ENCODE results near the gene EXOC4.

EXOC4 gene

GRCh38 chr7:133958822-133959221 is 705.9 kb downstream of the EXOC4 start:
- ATAC-seq (replicated peaks) (no peak), DNase-seq (no peak)
- peaks cover 20 to 46% of the 10 kb centered on the region in 2 donors for H3K36me3 Mint-ChIP-seq
- H3K9me3 Mint-ChIP-seq, result peaks cover 3 to 6% of the 10 kb centered on the region in 2 donors
- no peaks in the 10 kb centered on the region for H3K4me1 Mint-ChIP-seq
- no peak overlapping the region for H3K4me3 Mint-ChIP-seq
- H3K27me3 Mint-ChIP-seq, result no peaks in the 10 kb centered on the region
- H3K27ac Mint-ChIP-seq, result no peak overlapping the region

DNA sequence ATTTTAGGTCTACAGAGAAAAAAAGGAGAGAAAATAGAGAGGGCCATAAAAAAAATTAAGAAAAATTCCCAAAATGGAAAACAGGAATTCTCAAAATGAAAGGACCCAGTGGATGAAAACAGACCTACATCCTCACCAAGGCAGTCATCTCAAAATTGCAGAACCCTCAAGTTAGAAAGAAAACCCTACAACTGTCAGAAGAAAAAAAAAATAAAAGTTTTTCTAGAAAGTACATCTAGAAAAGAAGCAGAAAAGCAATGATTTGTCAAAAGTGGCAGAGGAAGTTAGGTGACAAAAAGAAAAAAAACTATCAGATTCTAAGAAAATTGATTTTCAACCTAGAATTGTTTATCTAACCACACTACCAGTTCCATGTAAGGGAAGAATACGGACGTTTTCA is 706.6 kb downstream of the EXOC4 start:
- Mint-ChIP-seq H3K27me3 (no peaks in the 10 kb centered on the region), H3K36me3 (peaks cover 20 to 46% of the 10 kb centered on the region in 2 donors), H3K4me1 (no peaks in the 10 kb centered on the region), H3K4me3 (no peak overlapping the region), H3K27ac (no peak overlapping the region), H3K9me3 (peaks cover 7 to 10% of the 10 kb centered on the region in 2 donors)
- DNase-seq (no peak), ATAC-seq (replicated peaks) (no peak)

GRCh38 chr7:133961724-133962123 is 708.8 kb downstream of the EXOC4 start:
- no peak overlapping the region for H3K27ac Mint-ChIP-seq
- DNase-seq (no peak), ATAC-seq (replicated peaks) (no peak)
- peaks cover 30 to 48% of the 10 kb centered on the region in 2 donors for H3K36me3 Mint-ChIP-seq
- no peak overlapping the region for H3K4me3 Mint-ChIP-seq
- no peaks in the 10 kb centered on the region for H3K4me1 Mint-ChIP-seq
- H3K27me3 Mint-ChIP-seq, result no peaks in the 10 kb centered on the region
- H3K9me3 Mint-ChIP-seq, result peaks cover 11 to 23% of the 10 kb centered on the region in 2 donors

DNA sequence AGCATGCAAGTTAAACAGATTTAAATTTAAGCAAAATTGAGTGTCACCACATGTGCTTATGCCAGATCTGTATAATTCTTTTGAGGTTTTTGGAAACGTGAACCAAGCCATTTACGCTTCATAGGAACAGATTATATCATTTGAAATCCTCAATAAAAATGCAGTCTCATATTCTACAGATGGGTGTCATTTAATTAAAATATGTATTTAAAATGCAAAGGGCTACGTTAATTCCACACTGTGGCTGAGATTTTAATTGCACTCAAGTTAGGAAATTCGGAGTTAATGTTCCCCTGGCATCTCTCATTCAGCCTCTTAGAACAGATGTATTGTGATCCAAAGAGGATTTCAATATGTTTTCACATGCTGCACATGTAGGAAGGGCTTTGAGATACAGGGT is 709.8 kb downstream of the EXOC4 start:
- H3K4me3 Mint-ChIP-seq, result no peak overlapping the region
- ATAC-seq (replicated peaks) (no peak), DNase-seq (no peak)

DNA sequence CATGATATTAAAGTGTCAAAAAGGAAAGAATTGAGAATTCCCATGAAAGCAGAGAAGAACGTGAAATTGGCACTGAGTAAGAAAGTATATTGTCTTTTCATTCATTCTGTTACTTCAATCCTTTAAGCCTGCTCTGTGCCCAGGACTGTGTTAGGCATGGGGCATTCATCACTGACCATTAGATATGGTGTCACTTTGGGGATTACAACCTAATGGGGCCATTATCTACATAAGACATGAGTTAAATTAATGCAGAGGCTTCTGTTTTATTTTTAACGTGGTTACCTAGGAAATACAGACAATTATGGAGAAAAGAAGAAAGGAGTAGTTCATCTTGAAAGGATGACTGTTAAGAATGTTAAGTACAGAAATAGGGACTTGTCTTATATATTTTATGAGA is 710.8 kb downstream of the EXOC4 start:
- Mint-ChIP-seq H3K36me3 (peaks cover 42 to 64% of the 10 kb centered on the region in 2 donors), H3K4me3 (no peak overlapping the region), H3K4me1 (no peaks in the 10 kb centered on the region), H3K27ac (no peak overlapping the region), H3K9me3 (peaks cover 16 to 30% of the 10 kb centered on the region in 2 donors), H3K27me3 (no peaks in the 10 kb centered on the region)
- DNase-seq, result no peak
- no peak for ATAC-seq (replicated peaks)

More for the DNA sequence above, 709.8 kb downstream of the EXOC4 start:
- Mint-ChIP-seq H3K36me3 (peaks cover 38 to 57% of the 10 kb centered on the region in 2 donors), H3K27me3 (no peaks in the 10 kb centered on the region), H3K9me3 (peaks cover 16 to 30% of the 10 kb centered on the region in 2 donors), H3K4me1 (no peaks in the 10 kb centered on the region), H3K27ac (no peak overlapping the region)

GRCh38 chr7:133971625-133972024 is 718.7 kb downstream of the EXOC4 start:
- Mint-ChIP-seq H3K36me3 (peaks cover 31 to 49% of the 10 kb centered on the region in 2 donors), H3K4me1 (peaks cover 0 to 3% of the 10 kb centered on the region in 2 donors), H3K27me3 (no peaks in the 10 kb centered on the region), H3K4me3 (no peak overlapping the region), H3K27ac (no peak overlapping the region), H3K9me3 (peaks cover 5 to 8% of the 10 kb centered on the region in 2 donors)
- ATAC-seq (replicated peaks) (no peak), DNase-seq (no peak)

- Mint-ChIP-seq H3K36me3 (peaks cover 19 to 38% of the 10 kb centered on the region in 2 donors), H3K27me3 (no peaks in the 10 kb centered on the region), H3K4me1 (peaks cover 5% of the 10 kb centered on the region in 2 donors), H3K4me3 (no peak overlapping the region), H3K27ac (no peak overlapping the region), H3K9me3 (no peaks in the 10 kb centered on the region)
- no peak for DNase-seq
- ATAC-seq (replicated peaks), result no peak
These were observed 720.8 kb downstream of the EXOC4 start for GRCh38 chr7:133973710-133974109.

DNA sequence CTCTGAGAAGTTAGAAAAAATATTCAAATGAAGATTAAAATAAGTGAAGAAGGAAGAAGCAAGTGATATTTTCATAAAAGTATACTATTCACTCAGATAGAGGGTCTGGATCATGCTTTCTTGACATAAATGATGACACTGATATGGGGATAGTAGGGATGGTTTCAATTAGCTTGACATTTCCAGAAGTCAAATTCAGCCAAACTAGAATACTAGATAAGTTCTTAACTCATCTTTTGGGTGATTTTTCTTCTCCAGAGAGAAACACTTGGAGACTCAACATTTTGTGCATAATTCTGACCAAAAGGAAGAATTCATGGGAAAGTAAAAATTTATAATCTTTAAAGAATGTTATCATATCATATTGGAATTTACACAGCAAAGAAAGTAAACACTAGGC is 722.3 kb downstream of the EXOC4 start:
- Mint-ChIP-seq H3K4me3 (no peak overlapping the region), H3K36me3 (peaks cover 14 to 35% of the 10 kb centered on the region in 2 donors), H3K9me3 (peaks cover 3 to 4% of the 10 kb centered on the region in 2 donors), H3K27ac (no peak overlapping the region), H3K27me3 (no peaks in the 10 kb centered on the region), H3K4me1 (peaks cover 5% of the 10 kb centered on the region in 2 donors)
- DNase-seq (no peak), ATAC-seq (replicated peaks) (no peak)

DNA sequence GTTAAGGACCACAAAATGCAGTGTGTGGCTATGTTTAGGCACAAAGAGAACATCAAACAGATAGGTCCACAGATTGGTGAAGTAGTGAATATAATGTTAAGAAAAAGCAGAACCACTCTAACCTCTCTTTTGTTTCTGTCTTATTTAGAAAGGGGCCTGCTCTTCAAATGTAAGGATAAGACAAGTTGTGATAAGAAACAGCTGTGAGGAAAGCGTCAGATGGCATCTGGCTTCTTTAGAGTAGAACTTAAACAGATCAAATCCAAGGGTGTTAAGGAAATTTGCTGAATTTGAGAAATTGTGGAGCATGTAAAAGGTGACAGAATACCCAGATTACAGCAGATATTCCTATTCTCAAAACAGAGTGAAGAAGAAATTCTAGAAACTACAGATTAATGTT is 723.3 kb downstream of the EXOC4 start:
- Mint-ChIP-seq H3K36me3 (peaks cover 11 to 33% of the 10 kb centered on the region in 2 donors), H3K27ac (no peak overlapping the region), H3K4me3 (no peak overlapping the region), H3K27me3 (no peaks in the 10 kb centered on the region), H3K9me3 (peaks cover 3 to 4% of the 10 kb centered on the region in 2 donors), H3K4me1 (peaks cover 5% of the 10 kb centered on the region in 2 donors)
- ATAC-seq (replicated peaks) (no peak), DNase-seq (no peak)

- no peak for DNase-seq
- Mint-ChIP-seq H3K4me3 (no peak overlapping the region), H3K36me3 (peaks cover 12 to 36% of the 10 kb centered on the region in 2 donors), H3K9me3 (peaks cover 3 to 4% of the 10 kb centered on the region in 2 donors), H3K4me1 (peaks cover 5% of the 10 kb centered on the region in 2 donors), H3K27ac (no peak overlapping the region), H3K27me3 (no peaks in the 10 kb centered on the region)
- ATAC-seq (replicated peaks), result no peak
These were observed 724.8 kb downstream of the EXOC4 start for GRCh38 chr7:133977409-133978274.

- Mint-ChIP-seq H3K27ac (no peak overlapping the region), H3K4me1 (peaks cover 5% of the 10 kb centered on the region in 2 donors), H3K9me3 (peaks cover 3 to 4% of the 10 kb centered on the region in 2 donors), H3K27me3 (no peaks in the 10 kb centered on the region), H3K4me3 (no peak overlapping the region), H3K36me3 (peaks cover 10 to 33% of the 10 kb centered on the region in 2 donors)
- DNase-seq (no peak), ATAC-seq (replicated peaks) (no peak)
These were observed 725.8 kb downstream of the EXOC4 start for GRCh38 chr7:133978502-133979295.

DNA sequence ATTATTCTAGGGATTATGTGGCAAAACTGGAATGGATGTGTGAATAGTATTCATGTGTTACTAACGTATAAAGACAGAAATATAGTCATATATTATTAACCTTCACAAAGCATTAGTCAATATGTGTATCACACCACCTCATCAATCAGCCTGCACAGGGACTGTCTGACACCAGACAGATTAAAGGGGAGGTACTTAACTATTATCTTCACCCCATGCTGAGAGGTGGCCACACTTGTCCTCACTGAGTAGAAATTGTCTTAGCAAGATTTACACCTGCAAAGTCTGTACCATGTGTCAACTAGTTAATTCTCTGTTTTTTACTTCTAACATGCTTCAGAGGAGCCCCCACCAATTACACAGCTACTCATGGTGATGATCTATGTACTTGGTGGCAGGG is 727.9 kb downstream of the EXOC4 start:
- no peak overlapping the region for H3K4me3 Mint-ChIP-seq
- DNase-seq, result no peak
- no peak for ATAC-seq (replicated peaks)
- H3K4me1 Mint-ChIP-seq, result peaks cover 5% of the 10 kb centered on the region in 2 donors
- peaks cover 12 to 25% of the 10 kb centered on the region in 2 donors for H3K36me3 Mint-ChIP-seq
- no peaks in the 10 kb centered on the region for H3K27me3 Mint-ChIP-seq
- H3K9me3 Mint-ChIP-seq, result peaks cover 3 to 4% of the 10 kb centered on the region in 2 donors
- H3K27ac Mint-ChIP-seq, result no peak overlapping the region

GRCh38 chr7:133983685-133984419 is 731.0 kb downstream of the EXOC4 start:
- no peak for DNase-seq

DNA sequence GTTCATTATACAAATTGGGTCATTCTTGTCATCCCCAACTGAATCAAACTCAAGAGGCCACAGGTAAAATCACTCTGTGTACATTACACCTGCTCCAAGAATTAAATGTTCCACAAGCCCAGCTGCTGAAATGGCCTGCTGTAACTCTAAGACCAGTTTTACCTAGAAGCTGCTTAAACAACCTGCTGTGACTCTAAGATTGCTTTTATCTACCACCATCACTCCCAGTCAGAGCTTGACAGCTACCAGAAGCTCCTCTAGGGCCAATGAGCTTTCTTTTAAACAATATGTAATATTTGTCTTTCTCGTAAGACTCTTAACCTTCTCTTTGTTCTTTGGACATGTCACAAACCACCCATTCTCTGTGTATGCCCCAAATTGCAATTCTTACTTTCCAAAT is 732.4 kb downstream of the EXOC4 start:
- no peak for ATAC-seq (replicated peaks)
- no peaks in the 10 kb centered on the region for H3K9me3 Mint-ChIP-seq
- no peak overlapping the region for H3K4me3 Mint-ChIP-seq
- no peak for DNase-seq
- H3K27me3 Mint-ChIP-seq, result no peaks in the 10 kb centered on the region
- H3K4me1 Mint-ChIP-seq, result no peaks in the 10 kb centered on the region
- H3K27ac Mint-ChIP-seq, result no peak overlapping the region
- H3K36me3 Mint-ChIP-seq, result peaks cover 4 to 5% of the 10 kb centered on the region in 2 donors

More at GRCh38 chr7:133983685-133984419, 731.0 kb downstream of the EXOC4 start:
- Mint-ChIP-seq H3K36me3 (peaks cover 10 to 11% of the 10 kb centered on the region in 2 donors), H3K9me3 (peaks cover 3 to 4% of the 10 kb centered on the region in 2 donors), H3K27ac (no peak overlapping the region), H3K4me3 (no peak overlapping the region), H3K4me1 (no peaks in the 10 kb centered on the region), H3K27me3 (no peaks in the 10 kb centered on the region)
- ATAC-seq (replicated peaks), result no peak

Measured in stimulated activated naive B cell treated with anti-CD40 and anti-IgM and Interleukin-4, amounts not matched to agents 10 μg/mL and 1 μg/mL and 100 μg/mL, for 72 hours (primary cell).